ENCODE data around the gene TMEM86A.

TMEM86A gene

GRCh38 chr11:18721561-18722292 lies 23.1 kb downstream of the TMEM86A start:
- Histone ChIP-seq H3K4me1 (ENCODE audit: control insufficient read depth, insufficient read depth, low read length, poor library complexity, severe bottlenecking) (peaks cover 4% of the 10 kb centered on the region), H3K27me3 (replicated peaks; ENCODE audit: control insufficient read depth, insufficient read depth, low read length, poor library complexity, severe bottlenecking) (no peaks in the 10 kb centered on the region), H3K36me3 (ENCODE audit: control insufficient read depth, insufficient read depth, low read length) (no peaks in the 10 kb centered on the region), H3K9me3 (ENCODE audit: control insufficient read depth, low read length) (no peaks in the 10 kb centered on the region), H3K27ac (ENCODE audit: insufficient read depth, low read length, poor library complexity, severe bottlenecking) (peak overlapping the region; percentile 44), H3K4me3 (ENCODE audit: insufficient read depth, low read depth, low read length, poor library complexity, severe bottlenecking) (peak overlapping the region; percentile 81)
- DNase-seq = peak in 2 of 3 donors; percentile 5 to 26

GRCh38 chr11:18722293-18722637 lies 23.7 kb downstream of the TMEM86A start:
- Histone ChIP-seq H3K9me3 (ENCODE audit: control insufficient read depth, low read length) (no peaks in the 10 kb centered on the region), H3K4me3 (ENCODE audit: insufficient read depth, low read depth, low read length, poor library complexity, severe bottlenecking) (peak overlapping the region; percentile 81), H3K4me1 (ENCODE audit: control insufficient read depth, insufficient read depth, low read length, poor library complexity, severe bottlenecking) (peaks cover 4% of the 10 kb centered on the region), H3K27ac (ENCODE audit: insufficient read depth, low read length, poor library complexity, severe bottlenecking) (no peak overlapping the region), H3K27me3 (replicated peaks; ENCODE audit: control insufficient read depth, insufficient read depth, low read length, poor library complexity, severe bottlenecking) (no peaks in the 10 kb centered on the region), H3K36me3 (ENCODE audit: control insufficient read depth, insufficient read depth, low read length) (no peaks in the 10 kb centered on the region)
- no peak for DNase-seq

- no peak for DNase-seq
- no peak overlapping the region for H3K4me3 ChIP-seq (ENCODE audit: insufficient read depth, low read depth, low read length, poor library complexity, severe bottlenecking)
- peaks cover 8% of the 10 kb centered on the region for H3K4me1 ChIP-seq (ENCODE audit: control insufficient read depth, insufficient read depth, low read length, poor library complexity, severe bottlenecking)
- H3K27me3 ChIP-seq (replicated peaks; ENCODE audit: control insufficient read depth, insufficient read depth, low read length, poor library complexity, severe bottlenecking) = no peaks in the 10 kb centered on the region
- H3K9me3 ChIP-seq (ENCODE audit: control insufficient read depth, low read length) = no peaks in the 10 kb centered on the region
- H3K36me3 ChIP-seq (ENCODE audit: control insufficient read depth, insufficient read depth, low read length) = no peaks in the 10 kb centered on the region
- no peak overlapping the region for H3K27ac ChIP-seq (ENCODE audit: insufficient read depth, low read length, poor library complexity, severe bottlenecking)
Measured at GRCh38 chr11:18723991-18724390, 25.4 kb downstream of the TMEM86A start.

- no peak for DNase-seq
- H3K27me3 ChIP-seq (replicated peaks; ENCODE audit: control insufficient read depth, insufficient read depth, low read length, poor library complexity, severe bottlenecking) = no peaks in the 10 kb centered on the region
Measured at GRCh38 chr11:18726040-18726439, 27.5 kb downstream of the TMEM86A start, which contains the start of gene IGSF22. TSS of gene IGSF22 (minus strand) at chr11:18726188. CDS start at chr11:18724236, 1,952 bp downstream.

GRCh38 chr11:18727479-18728236 lies 29.1 kb downstream of the TMEM86A start:
- Histone ChIP-seq H3K4me3 (ENCODE audit: insufficient read depth, low read depth, low read length, poor library complexity, severe bottlenecking) (no peak overlapping the region), H3K27ac (ENCODE audit: insufficient read depth, low read length, poor library complexity, severe bottlenecking) (no peak overlapping the region), H3K4me1 (ENCODE audit: control insufficient read depth, insufficient read depth, low read length, poor library complexity, severe bottlenecking) (peaks cover 4% of the 10 kb centered on the region), H3K9me3 (ENCODE audit: control insufficient read depth, low read length) (no peaks in the 10 kb centered on the region), H3K36me3 (ENCODE audit: control insufficient read depth, insufficient read depth, low read length) (no peaks in the 10 kb centered on the region), H3K27me3 (replicated peaks; ENCODE audit: control insufficient read depth, insufficient read depth, low read length, poor library complexity, severe bottlenecking) (no peaks in the 10 kb centered on the region)
- DNase-seq = peak in 2 of 3 donors; percentile 12 to 23

More at GRCh38 chr11:18726040-18726439, 27.5 kb downstream of the TMEM86A start, which contains the start of gene IGSF22:
- Histone ChIP-seq H3K4me3 (ENCODE audit: insufficient read depth, low read depth, low read length, poor library complexity, severe bottlenecking) (no peak within 1 kb of the TSS), H3K36me3 (ENCODE audit: control insufficient read depth, insufficient read depth, low read length) (no peaks in the 10 kb centered on the region), H3K4me1 (ENCODE audit: control insufficient read depth, insufficient read depth, low read length, poor library complexity, severe bottlenecking) (peaks cover 8% of the 10 kb centered on the region), H3K9me3 (ENCODE audit: control insufficient read depth, low read length) (no peaks in the 10 kb centered on the region), H3K27ac (ENCODE audit: insufficient read depth, low read length, poor library complexity, severe bottlenecking) (no peak within 1 kb of the TSS)

DNA sequence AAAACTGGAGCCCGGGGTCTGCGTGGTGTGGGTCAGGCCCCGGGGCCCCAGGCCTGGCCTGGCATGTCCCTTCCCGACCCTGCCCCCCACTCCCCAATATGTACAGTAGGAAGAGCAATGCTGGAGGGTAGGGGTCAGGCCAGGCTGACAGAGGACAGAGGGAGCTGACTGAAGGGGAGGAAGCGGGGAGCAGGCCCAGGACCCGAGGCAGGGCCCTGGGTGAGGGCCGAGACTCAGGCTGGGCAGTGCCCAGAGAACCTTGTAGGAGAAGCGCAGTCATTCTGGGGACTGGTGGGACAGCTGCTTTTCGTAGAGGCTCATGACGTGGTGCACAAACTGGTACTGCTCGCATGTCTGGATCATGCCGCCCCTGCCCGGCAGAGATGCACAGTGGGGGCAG lies 30.1 kb downstream of the TMEM86A start:
- Histone ChIP-seq H3K27ac (ENCODE audit: insufficient read depth, low read length, poor library complexity, severe bottlenecking) (no peak overlapping the region), H3K9me3 (ENCODE audit: control insufficient read depth, low read length) (no peaks in the 10 kb centered on the region), H3K36me3 (ENCODE audit: control insufficient read depth, insufficient read depth, low read length) (no peaks in the 10 kb centered on the region), H3K27me3 (replicated peaks; ENCODE audit: control insufficient read depth, insufficient read depth, low read length, poor library complexity, severe bottlenecking) (no peaks in the 10 kb centered on the region), H3K4me3 (ENCODE audit: insufficient read depth, low read depth, low read length, poor library complexity, severe bottlenecking) (no peak overlapping the region), H3K4me1 (ENCODE audit: control insufficient read depth, insufficient read depth, low read length, poor library complexity, severe bottlenecking) (peaks cover 4% of the 10 kb centered on the region)
- no peak for DNase-seq

GRCh38 chr11:18729426-18729825 lies 30.8 kb downstream of the TMEM86A start:
- no peak overlapping the region for H3K4me3 ChIP-seq (ENCODE audit: insufficient read depth, low read depth, low read length, poor library complexity, severe bottlenecking)
- H3K4me1 ChIP-seq (ENCODE audit: control insufficient read depth, insufficient read depth, low read length, poor library complexity, severe bottlenecking) = peaks cover 4% of the 10 kb centered on the region
- H3K9me3 ChIP-seq (ENCODE audit: control insufficient read depth, low read length) = no peaks in the 10 kb centered on the region
- DNase-seq = no peak
- H3K36me3 ChIP-seq (ENCODE audit: control insufficient read depth, insufficient read depth, low read length) = no peaks in the 10 kb centered on the region
- no peak overlapping the region for H3K27ac ChIP-seq (ENCODE audit: insufficient read depth, low read length, poor library complexity, severe bottlenecking)
- H3K27me3 ChIP-seq (replicated peaks; ENCODE audit: control insufficient read depth, insufficient read depth, low read length, poor library complexity, severe bottlenecking) = no peaks in the 10 kb centered on the region

DNA sequence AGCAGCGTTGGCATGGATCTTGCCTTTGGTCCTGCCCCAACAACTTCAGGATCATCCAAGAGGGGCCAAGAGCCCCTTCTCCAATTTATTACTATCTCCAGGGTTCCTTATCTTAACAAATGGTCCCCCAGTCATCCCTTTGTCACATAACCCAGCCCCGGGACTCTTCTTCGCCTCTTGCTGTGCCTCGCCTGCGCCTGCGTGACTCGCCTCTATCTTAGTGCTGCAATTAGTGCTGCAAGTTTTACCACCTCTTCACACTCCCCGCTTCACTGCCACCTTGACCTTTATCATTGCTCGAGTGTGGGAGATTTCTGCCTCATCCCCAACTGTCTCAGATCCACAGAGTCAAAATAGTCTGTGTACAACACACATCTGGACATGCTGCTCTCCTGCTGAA lies 31.4 kb downstream of the TMEM86A start:
- no peak overlapping the region for H3K4me3 ChIP-seq (ENCODE audit: insufficient read depth, low read depth, low read length, poor library complexity, severe bottlenecking)
- no peaks in the 10 kb centered on the region for H3K27me3 ChIP-seq (replicated peaks; ENCODE audit: control insufficient read depth, insufficient read depth, low read length, poor library complexity, severe bottlenecking)
- no peaks in the 10 kb centered on the region for H3K9me3 ChIP-seq (ENCODE audit: control insufficient read depth, low read length)
- peaks cover 4% of the 10 kb centered on the region for H3K4me1 ChIP-seq (ENCODE audit: control insufficient read depth, insufficient read depth, low read length, poor library complexity, severe bottlenecking)
- DNase-seq = no peak
- no peak overlapping the region for H3K27ac ChIP-seq (ENCODE audit: insufficient read depth, low read length, poor library complexity, severe bottlenecking)
- H3K36me3 ChIP-seq (ENCODE audit: control insufficient read depth, insufficient read depth, low read length) = no peaks in the 10 kb centered on the region

DNA sequence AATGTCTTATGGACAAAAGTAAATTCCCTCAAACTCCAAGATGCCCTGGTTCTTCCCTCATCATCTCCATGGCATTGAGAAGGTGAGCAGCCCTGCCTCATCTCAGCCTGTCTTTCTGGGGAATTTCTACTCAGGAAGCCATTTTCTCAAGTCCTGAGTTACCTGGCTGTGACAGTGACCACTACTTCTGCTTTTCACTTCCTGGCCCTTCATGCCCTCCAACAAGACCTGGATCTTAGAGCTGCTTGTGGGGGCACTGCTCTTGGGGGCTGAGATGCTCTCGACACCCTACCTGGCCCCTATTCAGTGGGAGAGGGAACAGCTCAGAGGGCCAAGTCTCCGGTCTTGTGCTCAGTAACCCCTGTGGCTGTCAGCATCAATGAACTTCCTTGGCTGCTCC lies 32.9 kb downstream of the TMEM86A start:
- Histone ChIP-seq H3K36me3 (ENCODE audit: control insufficient read depth, insufficient read depth, low read length) (no peaks in the 10 kb centered on the region), H3K4me3 (ENCODE audit: insufficient read depth, low read depth, low read length, poor library complexity, severe bottlenecking) (no peak overlapping the region), H3K9me3 (ENCODE audit: control insufficient read depth, low read length) (no peaks in the 10 kb centered on the region), H3K27me3 (replicated peaks; ENCODE audit: control insufficient read depth, insufficient read depth, low read length, poor library complexity, severe bottlenecking) (no peaks in the 10 kb centered on the region), H3K27ac (ENCODE audit: insufficient read depth, low read length, poor library complexity, severe bottlenecking) (no peak overlapping the region), H3K4me1 (ENCODE audit: control insufficient read depth, insufficient read depth, low read length, poor library complexity, severe bottlenecking) (peaks cover 4% of the 10 kb centered on the region)
- no peak for DNase-seq

Measured in effector memory CD4-positive, alpha-beta T cell (primary cell).